AG20443 (cell line): ENCODE measurements around the gene CDCA4.
"Not testable (repeated sequence)": the region's sequence is repeated elsewhere in the genome, so short reads cannot be mapped to it uniquely, and the experiment has no call there.

Experiments
- DNase-seq: peaks from one replicate; pipeline ENCODE4 v3.0.0; 2012; ENCODE audit warnings: low spot score, mixed read lengths

CDCA4 gene

GRCh38 chr14:105058521-105059034, 37.7 kb upstream of the CDCA4 start:
- DNase-seq: no peak

GRCh38 chr14:105056303-105056831, 35.5 kb upstream of the CDCA4 start:
- DNase-seq: no peak

- DNase-seq: no peak
Observed at GRCh38 chr14:105055736-105056302, 34.9 kb upstream of the CDCA4 start.

- no peak for DNase-seq
Observed at GRCh38 chr14:105055334-105055733, 34.5 kb upstream of the CDCA4 start.

GRCh38 chr14:105053996-105054395, 33.1 kb upstream of the CDCA4 start:
- no peak for DNase-seq

- no peak for DNase-seq
Observed at GRCh38 chr14:105053421-105053820, 32.5 kb upstream of the CDCA4 start.

- DNase-seq: no peak
Observed at GRCh38 chr14:105052110-105052458, 31.2 kb upstream of the CDCA4 start.

- no peak for DNase-seq
Observed at GRCh38 chr14:105051182-105052109, 30.6 kb upstream of the CDCA4 start.

- peak; percentile 60 for DNase-seq
Observed at GRCh38 chr14:105050551-105050897, 29.6 kb upstream of the CDCA4 start.

GRCh38 chr14:105049753-105050550, 29.1 kb upstream of the CDCA4 start:
- DNase-seq: no peak

- DNase-seq: peak; percentile 5
Observed at GRCh38 chr14:105047283-105048016, 26.6 kb upstream of the CDCA4 start.

- no peak for DNase-seq
Observed at GRCh38 chr14:105046891-105047282, 26.0 kb upstream of the CDCA4 start.

- DNase-seq: peak; percentile 97
Observed at GRCh38 chr14:105045710-105046326, 24.9 kb upstream of the CDCA4 start.

- no peak for DNase-seq
Observed at GRCh38 chr14:105043641-105044040, 22.8 kb upstream of the CDCA4 start.

GRCh38 chr14:105042813-105043212, 21.9 kb upstream of the CDCA4 start:
- DNase-seq: no peak

GRCh38 chr14:105041841-105042765, 21.2 kb upstream of the CDCA4 start:
- no peak for DNase-seq

- no peak for DNase-seq
Observed at GRCh38 chr14:105039458-105040205, 18.7 kb upstream of the CDCA4 start.

- DNase-seq: not testable (repeated sequence)
Observed at GRCh38 chr14:105035616-105036015, 14.7 kb upstream of the CDCA4 start.

- no peak for DNase-seq
Observed at GRCh38 chr14:105034315-105035039, 13.6 kb upstream of the CDCA4 start.
